ENCODE results near the gene SRSF5. TPM values are rescaled to one million over a fixed set of nuclear protein-coding genes. Genes with fewer than 3 reads are reported as not detected.

SRSF5 gene
- total and polyA plus RNA-seq, 2 of the 13 experiments (the other 11 are each of a cell fraction or from before 2014, with no cell fraction given) = 189 to 277 TPM

DNA sequence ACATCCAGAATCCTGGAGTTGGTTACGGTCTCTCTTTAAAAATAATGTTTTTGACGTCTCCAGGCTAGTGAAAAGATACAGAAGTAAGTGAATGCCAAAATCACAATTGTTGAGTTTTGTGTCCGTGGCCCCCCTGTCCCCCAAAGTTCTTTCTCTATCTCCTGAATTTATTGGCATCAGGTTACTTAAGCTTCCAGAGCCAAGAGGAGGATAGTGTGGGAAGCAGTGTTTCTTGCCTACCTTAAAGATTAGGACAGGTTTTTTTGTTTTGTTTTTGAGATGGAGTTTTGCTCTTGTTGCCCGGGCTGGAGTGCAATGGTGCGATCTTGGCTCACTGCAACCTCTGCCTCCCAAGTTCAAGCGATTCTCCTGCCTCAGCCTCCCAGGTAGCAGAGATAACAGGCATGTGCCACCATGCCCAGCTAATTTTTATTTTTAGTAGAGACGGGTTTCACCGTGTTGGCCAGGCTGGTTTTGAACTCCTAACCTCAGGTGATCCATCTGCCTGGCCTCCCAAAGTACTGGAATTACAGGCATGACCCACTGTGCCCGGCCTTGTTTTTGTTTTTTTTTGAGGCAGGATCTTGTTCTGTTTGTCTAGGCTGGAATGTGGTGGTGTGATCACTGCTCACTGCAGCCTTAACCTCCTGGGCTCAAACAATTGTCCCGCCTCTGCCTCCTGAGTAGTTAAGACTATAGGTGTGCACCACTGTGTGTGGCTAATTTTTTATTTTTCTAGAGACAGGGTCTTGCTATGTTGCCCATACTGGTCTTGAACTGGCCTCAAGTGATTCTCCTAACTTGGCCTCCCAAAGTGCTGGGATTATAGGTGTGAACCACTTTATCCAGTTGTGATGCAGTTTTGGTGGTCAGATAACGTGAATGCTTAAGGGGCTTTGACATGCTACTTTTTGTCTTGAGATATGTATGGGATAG lies 5.4 kb downstream of the SRSF5 start (continued):
- TF ChIP-seq ZKSCAN8 (CRISPR knock-in tag; IDR thresholded peaks at IDR 0.05; ENCODE audit: borderline replicate concordance) (no peak), NCOA1 (CRISPR knock-in tag; IDR thresholded peaks at IDR 0.05) (no peak), ZNF343 (CRISPR knock-in tag; IDR thresholded peaks at IDR 0.05) (no peak), FOXK2 (IDR thresholded peaks at IDR 0.05) (no peak), MTA1 (CRISPR knock-in tag; IDR thresholded peaks at IDR 0.05; ENCODE audit: borderline replicate concordance) (0 out of 2 replicates have a peak, but pooled peaks have one; percentile 28), ZFP82 (CRISPR knock-in tag; IDR thresholded peaks at IDR 0.05; ENCODE audit: borderline replicate concordance) (no peak), ZNF431 (CRISPR knock-in tag; IDR thresholded peaks at IDR 0.05; ENCODE audit: borderline replicate concordance, low read depth) (no peak), ZNF768 (CRISPR knock-in tag; IDR thresholded peaks at IDR 0.05) (no peak), KLF11 (CRISPR knock-in tag; IDR thresholded peaks at IDR 0.05) (no peak), ZNF7 (CRISPR knock-in tag; IDR thresholded peaks at IDR 0.05) (no peak), KDM5A (IDR thresholded peaks at IDR 0.05; ENCODE audit: borderline replicate concordance, low read length) (no peak), SMARCE1 (IDR thresholded peaks at IDR 0.05; ENCODE audit: borderline replicate concordance) (no peak), TEF (CRISPR knock-in tag; IDR thresholded peaks at IDR 0.05) (no peak), ZNF260 (CRISPR knock-in tag; IDR thresholded peaks at IDR 0.05; ENCODE audit: borderline replicate concordance, low read depth) (no peak), RAD21 (CRISPR knock-in tag; IDR thresholded peaks at IDR 0.05) (no peak), ZNF790 (CRISPR knock-in tag; IDR thresholded peaks at IDR 0.05; ENCODE audit: borderline replicate concordance) (no peak)
- TF ChIP-seq, protein P1, sequence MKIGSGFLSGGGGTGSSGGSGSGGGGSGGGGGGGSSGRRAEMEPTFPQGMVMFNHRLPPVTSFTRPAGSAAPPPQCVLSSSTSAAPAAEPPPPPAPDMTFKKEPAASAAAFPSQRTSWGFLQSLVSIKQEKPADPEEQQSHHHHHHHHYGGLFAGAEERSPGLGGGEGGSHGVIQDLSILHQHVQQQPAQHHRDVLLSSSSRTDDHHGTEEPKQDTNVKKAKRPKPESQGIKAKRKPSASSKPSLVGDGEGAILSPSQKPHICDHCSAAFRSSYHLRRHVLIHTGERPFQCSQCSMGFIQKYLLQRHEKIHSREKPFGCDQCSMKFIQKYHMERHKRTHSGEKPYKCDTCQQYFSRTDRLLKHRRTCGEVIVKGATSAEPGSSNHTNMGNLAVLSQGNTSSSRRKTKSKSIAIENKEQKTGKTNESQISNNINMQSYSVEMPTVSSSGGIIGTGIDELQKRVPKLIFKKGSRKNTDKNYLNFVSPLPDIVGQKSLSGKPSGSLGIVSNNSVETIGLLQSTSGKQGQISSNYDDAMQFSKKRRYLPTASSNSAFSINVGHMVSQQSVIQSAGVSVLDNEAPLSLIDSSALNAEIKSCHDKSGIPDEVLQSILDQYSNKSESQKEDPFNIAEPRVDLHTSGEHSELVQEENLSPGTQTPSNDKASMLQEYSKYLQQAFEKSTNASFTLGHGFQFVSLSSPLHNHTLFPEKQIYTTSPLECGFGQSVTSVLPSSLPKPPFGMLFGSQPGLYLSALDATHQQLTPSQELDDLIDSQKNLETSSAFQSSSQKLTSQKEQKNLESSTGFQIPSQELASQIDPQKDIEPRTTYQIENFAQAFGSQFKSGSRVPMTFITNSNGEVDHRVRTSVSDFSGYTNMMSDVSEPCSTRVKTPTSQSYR (CRISPR knock-in tag; IDR thresholded peaks at IDR 0.05; ENCODE audit: borderline replicate concordance) = no peak
- TF ChIP-seq, protein P2, sequence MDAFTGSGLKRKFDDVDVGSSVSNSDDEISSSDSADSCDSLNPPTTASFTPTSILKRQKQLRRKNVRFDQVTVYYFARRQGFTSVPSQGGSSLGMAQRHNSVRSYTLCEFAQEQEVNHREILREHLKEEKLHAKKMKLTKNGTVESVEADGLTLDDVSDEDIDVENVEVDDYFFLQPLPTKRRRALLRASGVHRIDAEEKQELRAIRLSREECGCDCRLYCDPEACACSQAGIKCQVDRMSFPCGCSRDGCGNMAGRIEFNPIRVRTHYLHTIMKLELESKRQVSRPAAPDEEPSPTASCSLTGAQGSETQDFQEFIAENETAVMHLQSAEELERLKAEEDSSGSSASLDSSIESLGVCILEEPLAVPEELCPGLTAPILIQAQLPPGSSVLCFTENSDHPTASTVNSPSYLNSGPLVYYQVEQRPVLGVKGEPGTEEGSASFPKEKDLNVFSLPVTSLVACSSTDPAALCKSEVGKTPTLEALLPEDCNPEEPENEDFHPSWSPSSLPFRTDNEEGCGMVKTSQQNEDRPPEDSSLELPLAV (CRISPR knock-in tag; conservative IDR thresholded peaks at IDR 0.05; ENCODE audit: low read depth) = no peak
- TF ChIP-seq, protein P3, sequence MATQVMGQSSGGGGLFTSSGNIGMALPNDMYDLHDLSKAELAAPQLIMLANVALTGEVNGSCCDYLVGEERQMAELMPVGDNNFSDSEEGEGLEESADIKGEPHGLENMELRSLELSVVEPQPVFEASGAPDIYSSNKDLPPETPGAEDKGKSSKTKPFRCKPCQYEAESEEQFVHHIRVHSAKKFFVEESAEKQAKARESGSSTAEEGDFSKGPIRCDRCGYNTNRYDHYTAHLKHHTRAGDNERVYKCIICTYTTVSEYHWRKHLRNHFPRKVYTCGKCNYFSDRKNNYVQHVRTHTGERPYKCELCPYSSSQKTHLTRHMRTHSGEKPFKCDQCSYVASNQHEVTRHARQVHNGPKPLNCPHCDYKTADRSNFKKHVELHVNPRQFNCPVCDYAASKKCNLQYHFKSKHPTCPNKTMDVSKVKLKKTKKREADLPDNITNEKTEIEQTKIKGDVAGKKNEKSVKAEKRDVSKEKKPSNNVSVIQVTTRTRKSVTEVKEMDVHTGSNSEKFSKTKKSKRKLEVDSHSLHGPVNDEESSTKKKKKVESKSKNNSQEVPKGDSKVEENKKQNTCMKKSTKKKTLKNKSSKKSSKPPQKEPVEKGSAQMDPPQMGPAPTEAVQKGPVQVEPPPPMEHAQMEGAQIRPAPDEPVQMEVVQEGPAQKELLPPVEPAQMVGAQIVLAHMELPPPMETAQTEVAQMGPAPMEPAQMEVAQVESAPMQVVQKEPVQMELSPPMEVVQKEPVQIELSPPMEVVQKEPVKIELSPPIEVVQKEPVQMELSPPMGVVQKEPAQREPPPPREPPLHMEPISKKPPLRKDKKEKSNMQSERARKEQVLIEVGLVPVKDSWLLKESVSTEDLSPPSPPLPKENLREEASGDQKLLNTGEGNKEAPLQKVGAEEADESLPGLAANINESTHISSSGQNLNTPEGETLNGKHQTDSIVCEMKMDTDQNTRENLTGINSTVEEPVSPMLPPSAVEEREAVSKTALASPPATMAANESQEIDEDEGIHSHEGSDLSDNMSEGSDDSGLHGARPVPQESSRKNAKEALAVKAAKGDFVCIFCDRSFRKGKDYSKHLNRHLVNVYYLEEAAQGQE (IDR thresholded peaks at IDR 0.05; ENCODE audit: borderline replicate concordance in 1 of 2, low read depth in 1 of 2, low read length in 2 of 2) = no peak

Measured in HepG2 (cell line).